Measurements from ENCODE around the gene NEMP1. TPM values are rescaled to one million over a fixed set of nuclear protein-coding genes. Genes with fewer than 3 reads are reported as not detected.
A peak's percentile ranks its signal among the peaks of the same experiment; 100 is the strongest.

The NEMP1 gene, protein sequence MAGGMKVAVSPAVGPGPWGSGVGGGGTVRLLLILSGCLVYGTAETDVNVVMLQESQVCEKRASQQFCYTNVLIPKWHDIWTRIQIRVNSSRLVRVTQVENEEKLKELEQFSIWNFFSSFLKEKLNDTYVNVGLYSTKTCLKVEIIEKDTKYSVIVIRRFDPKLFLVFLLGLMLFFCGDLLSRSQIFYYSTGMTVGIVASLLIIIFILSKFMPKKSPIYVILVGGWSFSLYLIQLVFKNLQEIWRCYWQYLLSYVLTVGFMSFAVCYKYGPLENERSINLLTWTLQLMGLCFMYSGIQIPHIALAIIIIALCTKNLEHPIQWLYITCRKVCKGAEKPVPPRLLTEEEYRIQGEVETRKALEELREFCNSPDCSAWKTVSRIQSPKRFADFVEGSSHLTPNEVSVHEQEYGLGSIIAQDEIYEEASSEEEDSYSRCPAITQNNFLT
- 16.4 and 18.3 TPM in 2 replicates for total RNA-seq (2014; rRNA removed)
- Bru-seq, nascent RNA, result percentile 70 among the genes with signal in this experiment
- BruChase-seq, experiment 1, labeled RNA remaining after a 6-hour chase, result percentile 78 among the genes with signal in this experiment
- percentile 73 among the genes with signal in this experiment for BruChase-seq, experiment 2, labeled RNA remaining after a 2-hour chase
- long read RNA-seq, full-length matches to known transcripts, result 2 of 12 reads
- long read RNA-seq, partial matches to known transcripts, result 3 of 12 reads
- long read RNA-seq, other reads (novel, unspliced or antisense), result 7 of 12 reads

DNA sequence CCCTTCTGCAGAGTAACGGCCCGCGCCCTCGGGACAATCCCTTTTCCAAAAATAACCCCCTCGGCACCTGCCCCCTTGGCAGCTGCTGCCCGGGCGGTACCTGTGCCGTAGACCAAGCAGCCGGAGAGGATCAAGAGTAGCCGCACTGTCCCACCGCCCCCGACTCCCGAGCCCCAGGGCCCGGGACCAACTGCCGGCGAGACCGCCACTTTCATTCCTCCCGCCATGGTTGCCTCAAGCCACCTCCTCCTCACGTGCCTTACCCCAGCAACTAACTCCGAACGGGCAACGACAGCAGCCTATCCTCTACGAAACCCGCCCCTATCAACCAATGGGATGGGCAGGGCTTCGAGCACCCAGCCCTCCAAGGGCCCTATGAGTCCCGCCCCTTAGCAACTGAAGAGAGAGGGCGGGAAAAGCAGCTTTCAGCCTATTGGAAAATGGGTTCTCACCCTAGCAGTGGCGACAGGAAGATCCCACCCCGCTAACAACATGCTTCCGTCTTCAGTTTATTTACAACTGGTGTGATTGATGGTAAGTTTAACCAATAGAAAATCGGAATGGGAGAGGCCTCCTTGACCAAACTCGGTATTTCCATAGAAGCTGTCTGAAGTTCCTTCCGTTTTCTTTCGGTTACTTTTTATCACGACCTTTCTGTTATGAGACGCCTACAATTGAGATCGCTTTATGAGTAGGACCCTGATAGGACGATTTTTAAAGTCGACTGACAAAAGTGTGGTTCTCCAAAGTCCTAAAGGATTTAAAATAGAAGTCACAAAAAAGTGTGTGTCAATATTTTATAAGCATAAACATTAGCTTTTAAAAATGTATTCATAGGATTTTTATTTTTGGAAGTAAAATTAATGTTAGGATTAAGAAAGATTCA lies at the start of gene NEMP1:
Gene NEMP1, minus strand, starts transcription at position 273 of the 886 bp plus-strand sequence. Its CDS starts 46 bp downstream, at position 227.
- POLR2A ChIA-PET (ENCODE audit: unreplicated experiment), result interaction anchor here (0.7 to 1.2 kb wide), 3 partner anchors 9 to 49 kb away, joined by 3 to 11 read pairs (median 6); partner anchors contain the start of gene LRP1
- no peaks in the 10 kb centered on the region for H3K9me3 ChIP-seq (ENCODE audit: low read length)
- BruUV-seq (replicated peaks), result no TSS peak

DNA sequence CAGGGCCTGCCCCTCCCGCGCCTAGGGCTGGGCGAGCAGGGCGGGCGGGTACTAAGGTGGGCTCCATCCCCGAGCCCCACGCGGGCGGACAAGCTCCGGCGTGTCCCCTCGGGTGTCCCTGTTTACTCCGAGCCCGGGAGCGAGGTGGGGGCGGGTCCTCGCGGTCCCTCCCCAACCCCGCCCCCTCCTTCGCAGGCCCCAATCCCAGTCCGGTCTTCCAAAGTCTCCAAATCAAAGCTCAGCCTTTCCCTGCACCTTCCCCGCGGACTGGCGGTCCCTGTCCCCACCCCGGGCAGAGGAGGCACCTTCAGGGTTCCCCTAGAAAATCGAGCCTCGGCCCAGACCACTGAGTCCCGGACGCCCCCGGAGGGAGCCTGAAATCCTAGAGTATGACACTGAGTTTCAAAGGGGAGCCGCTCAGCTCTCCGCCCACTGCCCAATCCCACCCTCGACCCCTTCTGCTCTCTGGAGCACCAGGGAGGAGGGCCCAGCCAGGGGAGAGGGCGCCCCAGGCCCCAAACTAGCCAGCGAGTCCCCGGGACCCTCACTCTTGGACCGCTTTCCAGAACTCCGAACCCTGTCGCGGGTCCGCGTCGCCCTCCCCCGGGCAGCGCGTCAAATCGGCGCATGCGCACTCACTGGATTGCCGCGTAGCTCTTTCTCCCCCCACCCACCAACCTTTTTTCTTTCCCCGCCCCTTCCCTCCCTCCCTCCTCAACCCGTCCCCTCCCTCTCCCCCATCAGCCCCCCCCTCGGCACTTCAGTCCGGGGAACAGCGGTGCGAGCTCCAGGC lies 49.3 kb upstream of the NEMP1 start, which contains the start of gene LRP1:
Gene LRP1, plus strand, starts transcription at position 758 of the 793 bp plus-strand sequence. CDS start 482 bp downstream, outside the sequence.
- Histone ChIP-seq H3K4me1 (ENCODE audit: insufficient read depth, low read length) (peaks cover 18% of the 10 kb centered on the region; the same call in 1 of the 2 replicates), H3K9me2 (replicated peaks; ENCODE audit: low read length) (no peaks in the 10 kb centered on the region), H3K4me2 (ENCODE audit: low read length) (peak within 1 kb of the TSS; percentile 99), H3K9me3 (ENCODE audit: low read length) (no peaks in the 10 kb centered on the region), H3K27ac (ENCODE audit: low read length) (peak within 1 kb of the TSS; percentile 49), H4K20me1 (ENCODE audit: low read length) (no peaks in the 10 kb centered on the region), H3K27me3 (ENCODE audit: low read length) (no peaks in the 10 kb centered on the region), H2AFZ (ENCODE audit: low read length) (peak within 1 kb of the TSS; percentile 99), H3K9ac (ENCODE audit: low read length) (peak within 1 kb of the TSS; percentile 79), H3K79me2 (ENCODE audit: low read length) (peaks cover 4% of the 10 kb centered on the region; the same call in 1 of the 2 replicates), H3F3A (ENCODE audit: low read length, unreplicated experiment) (no peaks in the 10 kb centered on the region), H3K4me3 (ENCODE audit: low read length) (peak within 1 kb of the TSS; percentile 94), H3K36me3 (ENCODE audit: low read depth, low read length) (no peaks in the 10 kb centered on the region)
- POLR2A ChIA-PET (ENCODE audit: unreplicated experiment), result interaction anchor here (0.6 to 1.0 kb wide), 4 partner anchors 16 to 59 kb away, joined by 3 to 7 read pairs (median 4); partner anchors contain the start of gene NEMP1
- intact Hi-C loops (cut with micrococcal nuclease), result loop anchor here (2.0 kb wide), 1 partner anchor 25 kb away; no protein-coding TSS in a partner anchor
- CTCF ChIA-PET, result interaction anchor here (0.5 to 2.1 kb wide), 13 partner anchors 20 to 860 kb away, joined by 3 to 17 read pairs (median 4); no protein-coding TSS in a partner anchor
- DNase-seq (peak; percentile 79), ATAC-seq (peak; percentile 79)
- no peak for TF ChIP-seq EZH2phosphoT487 (IDR thresholded peaks at IDR 0.05; ENCODE audit: borderline replicate concordance, low read length)
- TF ChIP-seq, protein P1, sequence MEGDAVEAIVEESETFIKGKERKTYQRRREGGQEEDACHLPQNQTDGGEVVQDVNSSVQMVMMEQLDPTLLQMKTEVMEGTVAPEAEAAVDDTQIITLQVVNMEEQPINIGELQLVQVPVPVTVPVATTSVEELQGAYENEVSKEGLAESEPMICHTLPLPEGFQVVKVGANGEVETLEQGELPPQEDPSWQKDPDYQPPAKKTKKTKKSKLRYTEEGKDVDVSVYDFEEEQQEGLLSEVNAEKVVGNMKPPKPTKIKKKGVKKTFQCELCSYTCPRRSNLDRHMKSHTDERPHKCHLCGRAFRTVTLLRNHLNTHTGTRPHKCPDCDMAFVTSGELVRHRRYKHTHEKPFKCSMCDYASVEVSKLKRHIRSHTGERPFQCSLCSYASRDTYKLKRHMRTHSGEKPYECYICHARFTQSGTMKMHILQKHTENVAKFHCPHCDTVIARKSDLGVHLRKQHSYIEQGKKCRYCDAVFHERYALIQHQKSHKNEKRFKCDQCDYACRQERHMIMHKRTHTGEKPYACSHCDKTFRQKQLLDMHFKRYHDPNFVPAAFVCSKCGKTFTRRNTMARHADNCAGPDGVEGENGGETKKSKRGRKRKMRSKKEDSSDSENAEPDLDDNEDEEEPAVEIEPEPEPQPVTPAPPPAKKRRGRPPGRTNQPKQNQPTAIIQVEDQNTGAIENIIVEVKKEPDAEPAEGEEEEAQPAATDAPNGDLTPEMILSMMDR (conservative IDR thresholded peaks at IDR 0.05; ENCODE audit: low read depth, low read length), result no peak
- TF ChIP-seq EZH2 (IDR thresholded peaks at IDR 0.05; ENCODE audit: low read length, unreplicated experiment), result no peak
- no TSS peak for BruUV-seq (replicated peaks)

More for the DNA sequence above, at the start of gene NEMP1:
- peak within 1 kb of the TSS; percentile 86 for H3K4me2 ChIP-seq (ENCODE audit: low read length)
- H3K27ac ChIP-seq (ENCODE audit: low read length), result peak within 1 kb of the TSS; percentile 51
- H4K20me1 ChIP-seq (ENCODE audit: low read length), result no peaks in the 10 kb centered on the region
- peak within 1 kb of the TSS; percentile 90 for H3K4me3 ChIP-seq (ENCODE audit: low read length)
- CTCF ChIA-PET, result interaction anchor here (0.6 to 1.8 kb wide), 5 partner anchors 9 to 119 kb away, joined by 3 to 14 read pairs (median 3); no protein-coding TSS in a partner anchor
- H3K79me2 ChIP-seq (ENCODE audit: low read length), result peaks cover 21% of the 10 kb centered on the region
- TF ChIP-seq, protein P1 (conservative IDR thresholded peaks at IDR 0.05; ENCODE audit: low read depth, low read length), result no peak
- no peak for TF ChIP-seq EZH2 (IDR thresholded peaks at IDR 0.05; ENCODE audit: low read length, unreplicated experiment)
- TF ChIP-seq EZH2phosphoT487 (IDR thresholded peaks at IDR 0.05; ENCODE audit: borderline replicate concordance, low read length), result no peak
- ATAC-seq, result peak; percentile 99
- peaks cover 6% of the 10 kb centered on the region; the same call in 1 of the 2 replicates for H3K4me1 ChIP-seq (ENCODE audit: insufficient read depth, low read length)
- H3K9ac ChIP-seq (ENCODE audit: low read length), result peak within 1 kb of the TSS; percentile 94
- peak; percentile 100 for DNase-seq
- H3K9me2 ChIP-seq (replicated peaks; ENCODE audit: low read length), result no peaks in the 10 kb centered on the region
- intact Hi-C loops (cut with micrococcal nuclease), result loop anchor here (1.0 kb wide), 1 partner anchor 9 kb away; no protein-coding TSS in a partner anchor
- no peaks in the 10 kb centered on the region; the same call in 1 of the 2 replicates for H3K36me3 ChIP-seq (ENCODE audit: low read depth, low read length)
- peak within 1 kb of the TSS; percentile 89 for H2AFZ ChIP-seq (ENCODE audit: low read length)
- no peaks in the 10 kb centered on the region for H3K27me3 ChIP-seq (ENCODE audit: low read length)
- H3F3A ChIP-seq (ENCODE audit: low read length, unreplicated experiment), result no peaks in the 10 kb centered on the region
